Measurements from ENCODE around the gene RAB33A. TPM values are rescaled to one million over a fixed set of nuclear protein-coding genes. Genes with fewer than 3 reads are reported as not detected.

RAB33A gene
- total RNA-seq, 4 donors from 2014 or later = 0.38 TPM; not detected in 3

DNA sequence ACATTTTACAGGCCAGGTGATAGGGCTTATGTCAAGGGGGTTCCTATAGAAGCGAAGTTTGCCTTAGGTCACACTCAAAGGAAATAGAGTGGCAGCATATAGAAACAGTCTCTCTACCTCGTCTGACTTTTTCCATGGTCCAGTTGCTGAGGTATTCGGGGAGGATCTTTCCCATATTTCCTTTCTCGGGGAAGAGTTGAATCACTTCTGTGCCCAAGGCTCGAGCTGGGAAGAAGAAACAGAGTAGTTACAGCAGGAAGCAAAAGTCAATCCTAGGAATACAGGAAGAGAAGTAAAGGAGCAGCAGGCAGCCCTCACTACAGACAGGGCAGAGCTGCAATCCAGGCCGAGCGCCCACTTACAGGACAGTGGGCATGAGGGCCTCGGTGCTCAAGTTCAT, 34.8 kb upstream of the RAB33A start:
- Histone ChIP-seq H3K4me3 (no peak overlapping the region), H3K27ac (no peak overlapping the region), H3K9me3 (no peaks in the 10 kb centered on the region), H3K4me1 (no peaks in the 10 kb centered on the region), H3K36me3 (peaks cover 0 to 86% (median 0%) of the 10 kb centered on the region in 3 donors), H3K27me3 (no peaks in the 10 kb centered on the region)
- no peak for DNase-seq
- intact Hi-C loops (cut with DNase I) = no loop called here
- TF ChIP-seq, protein P1, sequence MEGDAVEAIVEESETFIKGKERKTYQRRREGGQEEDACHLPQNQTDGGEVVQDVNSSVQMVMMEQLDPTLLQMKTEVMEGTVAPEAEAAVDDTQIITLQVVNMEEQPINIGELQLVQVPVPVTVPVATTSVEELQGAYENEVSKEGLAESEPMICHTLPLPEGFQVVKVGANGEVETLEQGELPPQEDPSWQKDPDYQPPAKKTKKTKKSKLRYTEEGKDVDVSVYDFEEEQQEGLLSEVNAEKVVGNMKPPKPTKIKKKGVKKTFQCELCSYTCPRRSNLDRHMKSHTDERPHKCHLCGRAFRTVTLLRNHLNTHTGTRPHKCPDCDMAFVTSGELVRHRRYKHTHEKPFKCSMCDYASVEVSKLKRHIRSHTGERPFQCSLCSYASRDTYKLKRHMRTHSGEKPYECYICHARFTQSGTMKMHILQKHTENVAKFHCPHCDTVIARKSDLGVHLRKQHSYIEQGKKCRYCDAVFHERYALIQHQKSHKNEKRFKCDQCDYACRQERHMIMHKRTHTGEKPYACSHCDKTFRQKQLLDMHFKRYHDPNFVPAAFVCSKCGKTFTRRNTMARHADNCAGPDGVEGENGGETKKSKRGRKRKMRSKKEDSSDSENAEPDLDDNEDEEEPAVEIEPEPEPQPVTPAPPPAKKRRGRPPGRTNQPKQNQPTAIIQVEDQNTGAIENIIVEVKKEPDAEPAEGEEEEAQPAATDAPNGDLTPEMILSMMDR (IDR thresholded peaks at IDR 0.05) = no peak
- TF ChIP-seq POLR2A (IDR thresholded peaks at IDR 0.05) = no peak
- WGBS, 2 donors = 74 to 80% methylated on average over 1 to 7 of the region's 8 CpGs

DNA sequence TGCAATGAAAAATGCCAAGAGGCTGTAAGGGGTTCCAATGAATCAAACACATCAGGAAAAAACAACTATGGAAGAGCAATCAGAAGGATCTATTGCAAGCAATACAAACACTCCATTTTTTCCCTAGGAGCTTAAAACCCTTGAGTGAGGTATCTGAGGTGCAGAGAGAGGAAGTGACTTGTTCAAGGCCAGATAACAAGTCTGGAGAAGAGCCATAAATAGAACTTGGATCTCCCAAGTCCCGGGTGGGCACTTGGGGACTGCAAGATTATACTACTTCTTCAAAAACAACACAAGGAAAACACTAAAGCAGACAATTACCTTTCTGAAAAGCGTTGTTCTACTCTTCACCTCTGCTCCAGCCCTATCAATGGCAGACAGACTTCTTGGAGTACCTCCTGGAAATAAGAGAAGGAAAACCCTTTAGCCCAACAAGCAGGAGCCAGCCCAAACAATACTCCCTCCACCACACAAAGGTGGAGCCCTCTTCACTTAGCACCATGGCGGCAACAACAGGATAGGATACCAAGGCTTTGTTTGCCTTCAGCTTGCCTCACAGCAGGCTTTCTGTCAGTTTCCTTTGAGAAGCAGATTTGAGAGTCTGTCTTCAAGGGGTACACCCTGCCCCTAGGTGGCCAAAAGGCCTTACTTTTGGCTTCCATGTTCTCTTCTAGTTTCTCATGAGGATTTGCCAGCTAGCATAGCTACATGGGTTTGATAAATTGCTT, 32.1 kb upstream of the RAB33A start:
- no peak overlapping the region for H3K27ac ChIP-seq
- no peak for TF ChIP-seq POLR2A (IDR thresholded peaks at IDR 0.05)
- TF ChIP-seq, protein P1 (IDR thresholded peaks at IDR 0.05) = no peak
- intact Hi-C loops (cut with DNase I) = no loop called here
- no peaks in the 10 kb centered on the region for H3K4me1 ChIP-seq
- no peak for DNase-seq
- WGBS, 2 donors = 58 to 65% methylated on average over 3 of the region's 3 CpGs
- H3K9me3 ChIP-seq = no peaks in the 10 kb centered on the region
- H3K36me3 ChIP-seq = peaks cover 0 to 88% (median 0%) of the 10 kb centered on the region in 3 donors
- no peaks in the 10 kb centered on the region for H3K27me3 ChIP-seq
- H3K4me3 ChIP-seq = no peak overlapping the region

DNA sequence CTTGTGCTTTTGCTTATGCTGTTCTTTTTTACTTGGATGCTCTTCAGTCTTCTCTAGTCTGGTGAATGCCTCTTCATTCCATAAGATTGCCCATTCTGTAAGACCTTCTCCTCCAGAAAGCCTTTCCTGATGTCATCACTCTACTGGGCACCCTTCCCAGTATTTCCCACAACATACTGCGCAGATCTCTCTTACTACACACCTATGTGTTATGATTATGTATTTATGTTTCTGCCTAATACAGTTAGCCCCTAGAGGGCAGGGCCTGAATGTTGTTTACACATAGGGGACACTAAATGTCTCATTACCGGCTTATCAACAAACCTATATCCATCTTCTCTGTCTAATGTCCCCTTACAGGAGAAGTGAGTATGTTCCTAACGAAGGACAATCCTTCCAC, 27.3 kb upstream of the RAB33A start:
- DNase-seq = no peak
- Histone ChIP-seq H3K9me3 (no peaks in the 10 kb centered on the region), H3K27ac (no peak overlapping the region), H3K4me1 (no peaks in the 10 kb centered on the region), H3K27me3 (no peaks in the 10 kb centered on the region), H3K4me3 (no peak overlapping the region), H3K36me3 (peaks cover 0 to 83% (median 0%) of the 10 kb centered on the region in 3 donors)
- TF ChIP-seq, protein P1 (IDR thresholded peaks at IDR 0.05) = no peak
- TF ChIP-seq POLR2A (IDR thresholded peaks at IDR 0.05) = no peak
- 86 to 91% methylated on average over 3 of the region's 3 CpGs for WGBS, 2 donors
- intact Hi-C loops (cut with DNase I) = no loop called here

DNA sequence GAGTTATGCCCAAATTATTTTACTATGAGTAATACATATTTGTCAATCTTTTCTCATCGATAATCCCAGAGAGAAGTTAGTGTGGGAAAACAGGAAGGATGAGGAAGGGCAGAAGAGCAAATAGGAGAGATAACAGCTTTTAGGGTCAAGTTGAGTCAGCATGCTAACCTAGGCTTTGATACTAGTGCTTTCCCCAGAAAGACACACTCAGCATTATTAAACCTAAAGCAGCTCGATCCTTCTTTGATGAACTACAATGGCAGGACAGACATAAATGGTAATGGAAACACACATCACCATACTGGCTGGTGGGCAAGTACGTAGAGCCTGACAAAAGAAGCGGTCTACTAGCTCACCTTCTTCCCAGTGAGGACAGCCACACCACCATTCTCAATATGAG, 26.6 kb upstream of the RAB33A start:
- DNase-seq = no peak
- Histone ChIP-seq H3K27ac (no peak overlapping the region), H3K27me3 (no peaks in the 10 kb centered on the region), H3K9me3 (no peaks in the 10 kb centered on the region), H3K36me3 (peaks cover 0 to 77% (median 0%) of the 10 kb centered on the region in 3 donors), H3K4me1 (no peaks in the 10 kb centered on the region), H3K4me3 (no peak overlapping the region)
- TF ChIP-seq, protein P1 (IDR thresholded peaks at IDR 0.05) = no peak
- TF ChIP-seq POLR2A (IDR thresholded peaks at IDR 0.05) = no peak
- intact Hi-C loops (cut with DNase I) = no loop called here
- WGBS, 2 donors = 82 to 85% methylated on average over 4 of the region's 4 CpGs

DNA sequence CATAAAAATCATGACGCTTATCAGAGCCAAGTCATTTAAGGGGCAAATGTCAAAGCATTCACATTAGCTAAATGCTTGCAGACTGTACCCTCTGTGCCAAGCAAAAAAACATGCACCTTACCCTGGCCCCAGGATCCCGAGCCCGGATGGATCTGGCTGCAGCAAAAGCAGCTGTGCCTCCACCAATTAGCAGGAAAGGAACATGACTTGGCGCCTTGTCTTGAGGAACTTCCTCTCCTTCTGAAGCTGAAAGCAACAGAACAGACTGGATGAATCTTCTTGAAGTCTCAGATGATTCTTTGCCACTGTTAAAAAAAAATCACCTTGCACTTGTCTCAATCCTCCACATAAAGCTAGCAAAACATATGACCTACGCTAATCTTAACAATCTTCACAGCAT, 24.1 kb upstream of the RAB33A start:
- no peaks in the 10 kb centered on the region for H3K4me1 ChIP-seq
- intact Hi-C loops (cut with DNase I) = no loop called here
- no peak for DNase-seq
- WGBS, 2 donors = 71 to 100% methylated on average over 2 to 5 of the region's 5 CpGs
- peaks cover 0 to 62% (median 0%) of the 10 kb centered on the region in 3 donors for H3K36me3 ChIP-seq
- TF ChIP-seq POLR2A (IDR thresholded peaks at IDR 0.05) = no peak
- TF ChIP-seq, protein P1 (IDR thresholded peaks at IDR 0.05) = no peak
- H3K9me3 ChIP-seq = no peaks in the 10 kb centered on the region
- no peak overlapping the region for H3K27ac ChIP-seq
- no peak overlapping the region for H3K4me3 ChIP-seq
- H3K27me3 ChIP-seq = no peaks in the 10 kb centered on the region

Measured in esophagus squamous epithelium (tissue), 5 donors.